Endometrium (tissue), 2 donors: ENCODE data around the gene CBFA2T3.

Experiments
- FAIRE-seq: peaks from 2 replicates; lab custom pipeline; 2012; peaks lifted over from hg19 to GRCh38; lab: Jason Lieb, UNC
- donor health status: control.
- donor health status: control.

CBFA2T3 gene

GRCh38 chr16:88962478-88963152 lies 14.4 kb downstream of the CBFA2T3 start:
- no peak for FAIRE-seq

GRCh38 chr16:88961011-88961410 lies 16.0 kb downstream of the CBFA2T3 start:
- no peak for FAIRE-seq

- no peak for FAIRE-seq
These were observed 16.5 kb downstream of the CBFA2T3 start for GRCh38 chr16:88960516-88960915.

- no peak for FAIRE-seq
These were observed 18.0 kb downstream of the CBFA2T3 start for GRCh38 chr16:88959022-88959421.

- FAIRE-seq, result no peak
These were observed 19.0 kb downstream of the CBFA2T3 start for GRCh38 chr16:88957887-88958577.

GRCh38 chr16:88957433-88957767 lies 19.6 kb downstream of the CBFA2T3 start:
- no peak for FAIRE-seq

- no peak for FAIRE-seq
These were observed 20.2 kb downstream of the CBFA2T3 start for GRCh38 chr16:88956546-88957432.

GRCh38 chr16:88955906-88956305 lies 21.1 kb downstream of the CBFA2T3 start:
- no peak for FAIRE-seq

GRCh38 chr16:88953003-88953690 lies 23.9 kb downstream of the CBFA2T3 start:
- no peak for FAIRE-seq

- FAIRE-seq, result no peak
These were observed 25.0 kb downstream of the CBFA2T3 start for GRCh38 chr16:88951989-88952388.

GRCh38 chr16:88951501-88951900 lies 25.5 kb downstream of the CBFA2T3 start:
- FAIRE-seq, result no peak

GRCh38 chr16:88948781-88949490 lies 28.1 kb downstream of the CBFA2T3 start:
- no peak for FAIRE-seq

GRCh38 chr16:88945473-88945872 lies 31.5 kb downstream of the CBFA2T3 start:
- no peak for FAIRE-seq

GRCh38 chr16:88943741-88944140 lies 33.3 kb downstream of the CBFA2T3 start:
- no peak for FAIRE-seq

GRCh38 chr16:88943131-88943664 lies 33.8 kb downstream of the CBFA2T3 start:
- FAIRE-seq, result no peak

- no peak for FAIRE-seq
These were observed 34.8 kb downstream of the CBFA2T3 start for GRCh38 chr16:88941913-88942909.

GRCh38 chr16:88940862-88941817 lies 35.9 kb downstream of the CBFA2T3 start:
- FAIRE-seq, result no peak

GRCh38 chr16:88939972-88940861 lies 36.8 kb downstream of the CBFA2T3 start:
- FAIRE-seq, result no peak
